Astrocyte of the spinal cord (primary cell): Measurements from ENCODE around the gene PATJ.
"Not testable (repeated sequence)": the region's sequence is repeated elsewhere in the genome, so short reads cannot be mapped to it uniquely, and the experiment has no call there.

ENCODE experiments used
- DNase-seq: peaks from one replicate; pipeline ENCODE4 v3.0.0; 2011; ENCODE audit warnings: low read depth, low spot score
- H3K4me3 ChIP-seq: 2 replicates; pipeline ENCODE4 v1.5.1; 2011; ENCODE audit warnings: low read depth, mild to moderate bottlenecking, low read length, moderate library complexity
- CTCF ChIP-seq: IDR thresholded peaks from 2 replicates; pipeline ENCODE4 v1.5.1; 2012; ENCODE audit warnings: low read depth, mild to moderate bottlenecking, low read length, inconsistent platforms
- in situ Hi-C: cut with HindIII; loops from 2 replicates; pipeline ENCODE4 v1.10.0; 2017; ENCODE audit warnings: low sequenced_read_pairs

PATJ gene

GRCh38 chr1:61724506-61724812 lies 17.8 kb upstream of the PATJ start:
- TF ChIP-seq CTCF: no peak
- H3K4me3 ChIP-seq: peak overlapping the region; percentile 99
- no peak for DNase-seq
- in situ Hi-C loops: no loop called here

GRCh38 chr1:61724813-61725694 lies 17.2 kb upstream of the PATJ start, which contains the start of gene TM2D1:
Gene TM2D1, minus strand, starts transcription at chr1:61725141. Its CDS starts 21 bp downstream, at chr1:61725120.
- in situ Hi-C loops: no loop called here
- peak; percentile 91 for DNase-seq
- TF ChIP-seq CTCF: no peak
- H3K4me3 ChIP-seq: peak within 1 kb of the TSS; percentile 99

GRCh38 chr1:61727544-61727943 lies 14.7 kb upstream of the PATJ start:
- in situ Hi-C loops: no loop called here
- no peak overlapping the region for H3K4me3 ChIP-seq
- TF ChIP-seq CTCF: no peak

GRCh38 chr1:61730679-61731078 lies 11.6 kb upstream of the PATJ start:
- in situ Hi-C loops, DNase-seq, H3K4me3 ChIP-seq: not testable (repeated sequence)

More at GRCh38 chr1:61727544-61727943, 14.7 kb upstream of the PATJ start:
- DNase-seq: no peak

GRCh38 chr1:61732726-61733125 lies 9.6 kb upstream of the PATJ start:
- DNase-seq: no peak
- no peak for TF ChIP-seq CTCF
- no peak overlapping the region for H3K4me3 ChIP-seq
- in situ Hi-C loops: no loop called here

- no peak overlapping the region for H3K4me3 ChIP-seq
- no peak for DNase-seq
- in situ Hi-C loops: no loop called here
Measured at GRCh38 chr1:61740751-61741700, 1.3 kb upstream of the PATJ start.

More at GRCh38 chr1:61740751-61741700, 1.3 kb upstream of the PATJ start:
- no peak for TF ChIP-seq CTCF
